HG03565 (cell line): Measurements from ENCODE around the gene ATG13.

Experiments used
- ATAC-seq: cut with Tn5 transposase; IDR thresholded peaks from one replicate; pipeline ENCODE4 v1.9.1; 2021; ENCODE audit warnings: mild to moderate bottlenecking, moderate library complexity; ENCODE audit not compliant: unreplicated experiment

ATG13 gene

DNA sequence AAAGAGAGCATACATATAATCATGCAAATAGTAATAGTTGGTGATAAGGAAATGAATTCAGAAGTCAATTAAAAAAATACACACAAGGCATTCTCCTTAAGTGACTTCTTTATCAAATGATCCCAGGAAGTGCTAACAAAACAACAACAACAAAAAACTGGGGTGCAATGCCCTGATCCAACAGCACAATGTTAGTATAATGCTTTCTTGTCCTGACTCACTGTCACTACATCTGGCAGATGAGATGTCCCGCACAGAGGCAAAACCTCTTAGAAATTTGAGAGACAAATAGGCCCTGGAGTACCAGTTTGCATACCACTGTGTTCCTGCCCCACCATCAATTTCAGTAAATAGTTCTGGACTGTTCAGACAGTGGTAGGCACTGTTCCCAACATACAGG, 12.6 kb upstream of the ATG13 start:
- ATAC-seq: no peak

- ATAC-seq: no peak
Measured at GRCh38 chr11:46607516-46607915, 9.8 kb upstream of the ATG13 start.

- no peak for ATAC-seq
Measured at GRCh38 chr11:46609386-46609785, 8.0 kb upstream of the ATG13 start.

DNA sequence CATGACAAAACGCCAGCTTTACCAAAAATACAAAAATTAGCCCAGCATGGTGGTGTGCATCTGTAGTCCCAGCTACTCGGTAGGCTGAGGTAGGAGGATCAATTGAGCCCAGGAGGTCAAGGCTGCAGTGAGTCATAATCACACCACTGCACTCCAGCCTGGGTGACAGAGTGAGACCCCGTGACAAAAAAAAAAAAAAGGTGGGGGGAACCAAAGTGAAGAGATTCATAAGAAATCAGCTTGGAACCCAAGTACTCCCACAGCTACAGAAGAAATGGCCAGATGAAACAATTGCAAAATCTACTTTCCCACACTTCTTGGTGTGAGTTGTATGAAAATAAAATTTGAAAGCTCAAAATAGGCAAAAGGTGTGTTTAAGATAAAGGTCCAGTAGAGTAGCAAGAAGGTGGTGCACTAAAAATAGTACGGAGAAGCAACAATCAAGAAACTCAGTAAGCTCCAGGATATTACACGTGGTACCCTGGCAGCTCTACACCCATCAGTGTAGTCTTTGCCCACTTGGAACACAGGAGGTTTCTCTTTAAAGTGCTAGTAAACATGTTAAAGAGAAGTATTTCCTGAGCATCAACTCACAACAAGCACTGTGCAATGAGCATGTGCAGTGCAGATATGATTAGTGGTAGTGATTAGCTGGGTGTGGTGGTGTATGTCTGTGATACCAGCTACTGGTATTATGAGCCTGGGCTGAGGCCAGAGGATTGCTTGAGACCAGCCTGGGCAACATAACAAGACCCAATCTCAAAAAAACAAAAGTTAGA, 5.6 kb upstream of the ATG13 start:
- ATAC-seq: no peak

DNA sequence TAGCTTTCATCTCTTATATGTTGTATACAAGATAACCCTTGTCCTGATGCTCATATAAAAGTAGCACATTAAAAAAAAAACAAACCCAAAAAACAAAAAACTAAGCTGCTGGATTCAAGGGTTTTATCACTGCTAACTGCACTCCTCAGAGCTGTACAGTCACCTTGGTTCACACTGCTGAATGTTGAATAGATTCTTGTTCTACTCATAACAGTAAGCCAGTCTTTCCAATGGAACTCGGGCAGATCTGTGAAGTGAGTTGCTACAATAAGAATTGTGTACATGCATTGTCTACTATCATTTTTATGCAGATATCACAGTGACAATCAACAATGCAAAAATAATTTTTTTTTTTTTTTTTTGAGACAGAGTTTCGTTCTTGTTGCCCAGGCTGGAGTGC, 5.0 kb upstream of the ATG13 start:
- ATAC-seq: no peak

GRCh38 chr11:46615756-46616155, 1.6 kb upstream of the ATG13 start:
- ATAC-seq: no peak

GRCh38 chr11:46616551-46617133, 711 bp upstream of the ATG13 start:
- peak; percentile 2 for ATAC-seq

GRCh38 chr11:46617972-46618314, 590 bp downstream of the ATG13 start:
- ATAC-seq: no peak

DNA sequence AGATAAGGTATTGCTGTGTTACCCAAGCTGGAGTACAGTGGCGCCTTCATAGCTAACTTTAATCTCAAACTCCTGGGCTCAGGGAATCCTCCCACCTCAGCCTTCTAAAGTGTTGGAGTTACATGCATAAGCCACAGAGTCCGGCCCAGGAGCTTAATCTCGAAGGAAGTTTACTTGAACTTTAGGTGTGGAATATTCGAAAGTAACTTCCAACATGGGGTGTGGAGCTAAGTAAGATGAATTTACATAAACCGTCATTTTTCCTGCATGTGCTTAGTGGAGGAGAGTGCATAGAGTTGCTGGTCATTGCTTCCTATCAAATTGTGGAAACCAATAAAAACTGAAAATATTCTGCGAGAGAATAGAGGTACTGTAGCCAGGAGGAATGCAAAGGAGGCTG, 1.5 kb downstream of the ATG13 start:
- ATAC-seq: no peak

DNA sequence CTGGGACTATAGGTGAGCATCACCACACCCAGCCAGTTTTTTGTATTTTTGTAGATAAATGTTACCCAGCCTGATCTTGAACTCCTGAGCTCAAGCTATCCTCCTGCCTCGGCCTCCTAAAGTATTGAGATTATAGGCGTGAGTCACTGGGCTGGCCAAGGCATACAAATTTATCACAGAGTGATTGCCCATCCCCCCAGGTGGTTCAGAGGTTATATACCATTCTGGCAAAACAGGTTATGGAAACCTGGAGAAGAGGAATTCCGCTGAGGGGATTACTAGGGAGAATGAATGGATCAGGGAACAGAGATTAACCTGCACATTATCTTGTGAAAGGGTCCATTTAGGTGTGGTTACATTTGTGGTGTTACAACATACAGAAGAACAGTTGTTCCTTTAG, 8.1 kb downstream of the ATG13 start:
- ATAC-seq: no peak

DNA sequence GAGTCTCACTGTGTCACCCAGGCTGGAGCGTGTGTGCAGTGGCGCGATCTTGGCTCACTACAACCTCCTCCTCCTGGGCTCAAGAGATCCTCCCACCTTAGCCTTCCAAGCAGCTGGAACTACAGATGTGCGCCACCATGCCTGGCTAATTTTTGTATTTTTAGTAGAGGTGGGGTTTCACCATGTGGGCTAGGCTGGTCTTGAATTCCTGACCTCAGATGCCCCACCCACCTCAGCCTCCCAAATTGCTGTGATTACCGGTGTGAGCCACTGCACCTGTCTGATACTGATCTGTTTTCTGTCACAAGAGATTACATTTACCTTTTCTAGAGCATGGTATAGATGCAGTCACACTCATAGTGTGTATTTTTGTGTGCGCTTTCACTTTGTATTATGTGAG, 11.6 kb downstream of the ATG13 start:
- no peak for ATAC-seq

- no peak for ATAC-seq
Measured at GRCh38 chr11:46630237-46630636, 12.9 kb downstream of the ATG13 start.

- ATAC-seq: no peak
Measured at GRCh38 chr11:46631676-46632075, 14.3 kb downstream of the ATG13 start.

DNA sequence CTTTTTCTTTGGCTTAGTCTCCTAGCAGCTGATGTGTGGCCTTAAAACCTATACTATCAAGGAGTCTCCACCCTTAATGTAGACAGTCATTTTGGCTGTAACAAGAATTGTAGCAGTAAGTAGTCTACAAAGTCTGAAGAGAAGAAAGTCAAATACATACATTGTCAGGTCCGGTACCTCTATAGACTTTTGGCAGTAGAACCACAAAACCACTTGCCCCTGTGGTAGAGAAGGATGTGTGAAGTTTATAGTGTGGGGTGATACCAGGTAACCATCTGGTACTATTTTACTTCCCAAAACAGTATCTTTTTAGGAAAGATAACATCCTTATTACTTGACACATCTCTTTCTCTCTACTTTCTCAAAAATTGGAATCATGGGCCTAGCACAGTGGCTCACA, 15.1 kb downstream of the ATG13 start:
- ATAC-seq: no peak

DNA sequence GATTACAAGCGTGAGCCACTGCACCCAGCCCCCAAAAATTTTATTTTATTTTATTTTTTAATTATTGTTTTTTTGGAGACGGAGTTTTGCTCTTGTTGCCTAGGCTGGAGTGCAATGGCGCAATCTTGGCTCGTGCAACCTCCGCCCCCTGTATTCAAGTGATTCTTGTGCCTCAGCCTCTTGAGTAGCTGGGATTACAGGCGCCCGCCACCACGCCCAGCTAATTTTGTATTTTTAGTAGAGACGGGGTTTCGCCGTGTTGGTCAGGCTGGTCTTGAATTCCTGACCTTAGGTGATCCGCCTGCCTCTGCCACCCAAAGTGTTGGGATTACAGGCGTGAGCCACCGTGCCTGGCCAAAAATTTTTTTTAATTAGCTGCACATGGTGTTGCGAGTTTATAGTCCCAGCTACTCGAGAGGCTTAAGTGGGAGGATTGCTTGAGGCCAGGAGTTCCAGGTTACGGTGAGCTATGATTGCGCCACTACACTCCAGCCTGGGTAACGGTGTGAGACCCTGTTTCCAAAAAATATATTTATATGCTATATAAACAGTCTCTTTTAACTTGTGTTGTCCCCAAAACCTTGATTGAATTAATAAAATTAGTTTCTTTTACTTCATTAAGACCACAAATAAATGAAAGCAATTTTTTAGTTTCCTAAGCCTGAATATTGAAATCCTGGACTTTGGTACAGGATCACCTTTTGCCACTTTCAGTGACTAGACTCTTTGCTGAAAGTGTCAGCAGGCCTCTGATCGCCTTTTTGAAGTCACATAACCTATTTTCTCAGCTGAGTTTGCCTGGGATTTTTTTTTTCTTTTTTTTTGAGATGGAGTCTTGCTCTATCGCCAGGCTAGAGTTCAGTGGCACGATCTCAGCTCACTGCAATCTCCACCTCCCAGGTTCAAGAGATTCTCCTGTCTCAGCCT, 16.2 kb downstream of the ATG13 start:
- ATAC-seq: no peak

DNA sequence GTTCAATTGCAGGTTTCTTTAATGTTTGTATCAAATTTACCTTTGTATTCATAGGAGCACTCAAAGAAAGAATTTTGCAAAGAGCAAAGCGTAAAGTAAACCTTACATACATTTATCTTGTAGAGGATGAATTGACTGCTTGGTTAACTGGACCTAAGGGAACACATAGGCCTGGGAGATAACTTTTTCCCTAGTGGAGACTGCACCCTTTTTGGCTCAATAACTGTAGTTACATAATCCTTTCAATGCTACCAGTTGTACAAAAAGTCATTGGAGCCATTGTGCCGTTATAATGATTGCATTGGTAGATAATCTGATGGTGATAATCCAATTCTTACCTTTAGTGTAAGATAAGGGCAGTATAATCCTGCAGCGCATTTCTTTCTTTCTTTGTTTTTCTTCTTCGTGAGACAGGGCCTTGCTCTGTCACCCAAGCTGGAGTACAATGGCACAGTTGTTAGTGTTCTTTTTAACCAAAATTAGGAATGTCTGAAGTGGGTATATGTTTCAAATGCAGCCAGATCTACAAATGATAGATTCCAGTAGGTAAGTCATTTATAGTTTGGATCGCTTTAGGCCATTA, 18.3 kb downstream of the ATG13 start:
- no peak for ATAC-seq

- no peak for ATAC-seq
Measured at GRCh38 chr11:46637546-46637945, 20.2 kb downstream of the ATG13 start.

GRCh38 chr11:46639197-46639839, 22.0 kb downstream of the ATG13 start:
- ATAC-seq: no peak

DNA sequence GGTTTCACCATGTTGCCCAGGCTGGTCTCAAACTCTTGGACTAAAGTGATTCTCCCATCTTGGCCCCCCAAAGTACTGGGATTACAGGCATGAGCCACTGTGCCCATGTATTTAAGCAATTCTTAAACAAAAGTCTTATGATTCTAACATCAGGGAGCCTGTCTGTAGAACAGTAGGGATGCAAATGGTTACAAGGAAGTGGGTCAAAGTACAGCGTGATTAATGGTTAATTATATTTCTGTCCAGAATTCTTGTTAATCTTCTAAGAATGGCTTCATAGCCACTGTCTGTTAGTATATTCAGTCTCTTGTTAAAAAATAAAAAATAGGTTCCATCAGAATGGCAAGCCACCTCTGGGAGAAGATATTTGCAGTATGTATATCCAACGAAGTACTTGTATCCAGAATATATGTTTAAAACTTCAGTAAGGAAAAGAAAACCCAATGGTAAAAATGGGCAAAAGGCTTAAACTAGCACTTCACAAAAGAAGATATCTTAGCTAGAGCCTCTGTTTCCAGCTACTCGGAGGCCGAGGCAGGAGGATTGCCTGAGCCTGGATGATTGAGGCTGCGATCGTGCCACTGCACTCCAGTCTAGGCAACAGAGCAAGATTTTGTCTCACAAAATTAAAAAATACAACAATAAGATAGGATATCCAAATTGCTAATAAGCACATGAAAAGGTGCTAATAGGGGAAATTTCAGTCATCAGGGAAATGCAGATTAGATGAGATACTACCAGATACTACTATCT, 22.9 kb downstream of the ATG13 start:
- no peak for ATAC-seq

DNA sequence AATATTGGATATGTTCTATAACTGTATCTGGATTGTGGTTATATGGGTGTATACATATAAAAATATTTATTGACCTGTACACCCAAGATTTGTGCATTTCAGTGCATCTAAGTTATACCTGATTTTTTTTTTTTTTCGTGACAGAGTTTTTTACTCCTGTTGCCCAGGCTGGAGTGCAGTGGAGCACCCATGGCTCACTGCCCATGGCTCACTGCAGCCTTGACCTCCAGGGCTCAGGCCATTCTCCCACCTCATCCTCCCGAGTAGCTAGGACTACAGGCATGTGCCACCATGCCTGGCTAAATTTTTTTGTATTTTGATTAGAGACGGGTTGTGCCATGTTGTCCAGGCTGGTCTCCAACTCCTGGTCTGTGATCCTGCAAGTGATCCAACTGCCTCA, 24.3 kb downstream of the ATG13 start:
- ATAC-seq: no peak
